GM18907 (cell line): ENCODE data around the gene PRAMEF20.
"Not testable (repeated sequence)": the region's sequence is repeated elsewhere in the genome, so short reads cannot be mapped to it uniquely, and the experiment has no call there.

ENCODE experiments used
- ATAC-seq: cut with Tn5 transposase; IDR thresholded peaks from one replicate; pipeline ENCODE4 v1.9.1; 2021; ENCODE audit warnings: mild to moderate bottlenecking, moderate library complexity; ENCODE audit not compliant: unreplicated experiment

The PRAMEF20 gene

GRCh38 chr1:13410150-13410549, at the start of gene PRAMEF20:
Gene PRAMEF20 (plus strand): TSS chr1:13410450. CDS start chr1:13416355, 5,905 bp downstream.
- ATAC-seq: not testable (repeated sequence)

GRCh38 chr1:13362364-13362763, 47.9 kb upstream of the PRAMEF20 start:
- ATAC-seq: not testable (repeated sequence)

- ATAC-seq: not testable (repeated sequence)
Observed at GRCh38 chr1:13364928-13365327, 45.3 kb upstream of the PRAMEF20 start.

GRCh38 chr1:13366536-13366935, 43.7 kb upstream of the PRAMEF20 start:
- ATAC-seq: not testable (repeated sequence)

GRCh38 chr1:13368544-13368943, 41.7 kb upstream of the PRAMEF20 start:
- ATAC-seq: not testable (repeated sequence)

GRCh38 chr1:13378983-13379382, 31.3 kb upstream of the PRAMEF20 start:
- not testable (repeated sequence) for ATAC-seq

GRCh38 chr1:13380380-13380779, 29.9 kb upstream of the PRAMEF20 start:
- not testable (repeated sequence) for ATAC-seq

- ATAC-seq: not testable (repeated sequence)
Observed at GRCh38 chr1:13389332-13389731, 20.9 kb upstream of the PRAMEF20 start, which contains the start of gene PRAMEF17. Gene PRAMEF17 (plus strand): TSS chr1:13389632. CDS start chr1:13389658, 26 bp downstream.

GRCh38 chr1:13393004-13393403, 17.2 kb upstream of the PRAMEF20 start:
- ATAC-seq: not testable (repeated sequence)

- not testable (repeated sequence) for ATAC-seq
Observed at GRCh38 chr1:13394761-13395160, 15.5 kb upstream of the PRAMEF20 start.

- not testable (repeated sequence) for ATAC-seq
Observed at GRCh38 chr1:13395311-13395710, 14.9 kb upstream of the PRAMEF20 start.

- no peak for ATAC-seq
Observed at GRCh38 chr1:13407811-13408210, 2.4 kb upstream of the PRAMEF20 start.

- no peak for ATAC-seq
Observed at GRCh38 chr1:13430495-13430894, 20.2 kb downstream of the PRAMEF20 start.

- no peak for ATAC-seq
Observed at GRCh38 chr1:13432251-13432650, 22.0 kb downstream of the PRAMEF20 start.

GRCh38 chr1:13433694-13434358, 23.6 kb downstream of the PRAMEF20 start:
- not testable (repeated sequence) for ATAC-seq

- ATAC-seq: no peak
Observed at GRCh38 chr1:13435458-13435857, 25.2 kb downstream of the PRAMEF20 start.

- ATAC-seq: not testable (repeated sequence)
Observed at GRCh38 chr1:13439104-13439783, 29.0 kb downstream of the PRAMEF20 start.

- ATAC-seq: no peak
Observed at GRCh38 chr1:13443335-13443979, 33.2 kb downstream of the PRAMEF20 start.

GRCh38 chr1:13450204-13450603, 40.0 kb downstream of the PRAMEF20 start:
- ATAC-seq: no peak

- no peak for ATAC-seq
Observed at GRCh38 chr1:13451399-13451965, 41.2 kb downstream of the PRAMEF20 start.

GRCh38 chr1:13456904-13457532, 46.8 kb downstream of the PRAMEF20 start:
- no peak for ATAC-seq
